GM10266 (cell line): ENCODE measurements around the gene TRIM38.
"Not testable (repeated sequence)": the region's sequence is repeated elsewhere in the genome, so short reads cannot be mapped to it uniquely, and the experiment has no call there.

ENCODE experiments used
- DNase-seq: peaks from one replicate; pipeline ENCODE4 v3.0.0; 2012; ENCODE audit errors: extremely low spot score
- TF ChIP-seq, protein P1 (sequence below): IDR thresholded peaks from 2 replicates; pipeline ENCODE4 v1.5.1; 2012; ENCODE audit warnings: mild to moderate bottlenecking, low read depth; ENCODE audit not compliant: control insufficient read depth, insufficient read depth; ENCODE audit errors: missing control alignments

Gene TRIM38

GRCh38 chr6:25943887-25944286 lies 18.7 kb upstream of the TRIM38 start:
- DNase-seq: no peak
- TF ChIP-seq, protein P1, sequence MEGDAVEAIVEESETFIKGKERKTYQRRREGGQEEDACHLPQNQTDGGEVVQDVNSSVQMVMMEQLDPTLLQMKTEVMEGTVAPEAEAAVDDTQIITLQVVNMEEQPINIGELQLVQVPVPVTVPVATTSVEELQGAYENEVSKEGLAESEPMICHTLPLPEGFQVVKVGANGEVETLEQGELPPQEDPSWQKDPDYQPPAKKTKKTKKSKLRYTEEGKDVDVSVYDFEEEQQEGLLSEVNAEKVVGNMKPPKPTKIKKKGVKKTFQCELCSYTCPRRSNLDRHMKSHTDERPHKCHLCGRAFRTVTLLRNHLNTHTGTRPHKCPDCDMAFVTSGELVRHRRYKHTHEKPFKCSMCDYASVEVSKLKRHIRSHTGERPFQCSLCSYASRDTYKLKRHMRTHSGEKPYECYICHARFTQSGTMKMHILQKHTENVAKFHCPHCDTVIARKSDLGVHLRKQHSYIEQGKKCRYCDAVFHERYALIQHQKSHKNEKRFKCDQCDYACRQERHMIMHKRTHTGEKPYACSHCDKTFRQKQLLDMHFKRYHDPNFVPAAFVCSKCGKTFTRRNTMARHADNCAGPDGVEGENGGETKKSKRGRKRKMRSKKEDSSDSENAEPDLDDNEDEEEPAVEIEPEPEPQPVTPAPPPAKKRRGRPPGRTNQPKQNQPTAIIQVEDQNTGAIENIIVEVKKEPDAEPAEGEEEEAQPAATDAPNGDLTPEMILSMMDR: no peak

DNA sequence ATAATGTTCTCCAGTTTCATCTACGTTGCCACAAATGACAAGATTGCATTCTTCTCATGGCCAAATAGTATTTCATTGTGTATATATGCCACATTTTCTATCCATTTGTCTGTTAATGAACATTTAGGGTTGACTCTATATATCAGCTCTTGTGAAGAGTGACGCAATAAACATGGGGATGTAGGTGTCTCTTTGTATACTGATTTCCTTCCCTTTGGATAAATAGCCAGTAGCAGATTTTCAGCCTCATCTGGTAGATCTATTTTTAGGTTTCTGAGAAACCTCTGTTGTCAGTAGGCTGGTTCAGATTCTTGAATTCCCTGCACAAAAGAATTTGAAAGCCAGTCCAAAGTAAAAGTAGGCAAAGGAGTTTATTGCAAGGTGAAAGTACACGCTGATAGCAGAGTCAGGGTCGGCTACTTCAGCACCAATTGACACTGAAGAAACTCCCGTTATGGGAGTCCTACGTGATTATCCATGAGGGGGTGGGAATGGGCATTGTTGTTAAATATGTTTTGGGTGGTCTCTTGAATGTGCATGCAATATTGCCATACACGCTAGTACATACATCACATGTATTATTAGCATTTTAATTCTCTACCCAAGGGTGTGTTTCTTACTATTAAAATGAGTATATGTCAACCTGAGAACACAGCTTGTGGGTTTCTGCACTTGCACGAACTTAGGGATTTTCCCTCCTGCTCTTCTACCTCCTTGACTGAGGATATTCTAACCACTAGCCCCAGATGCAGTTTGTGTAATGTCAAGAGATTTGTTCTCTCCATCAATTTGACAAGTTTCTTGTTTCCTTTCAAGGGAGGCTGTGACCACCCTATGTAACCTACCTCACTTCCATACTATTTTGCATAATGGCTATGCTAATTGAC lies 17.7 kb upstream of the TRIM38 start:
- TF ChIP-seq, protein P1: no peak
- DNase-seq: peak; percentile 46

GRCh38 chr6:25945738-25946137 lies 16.9 kb upstream of the TRIM38 start:
- not testable (repeated sequence) for DNase-seq

DNA sequence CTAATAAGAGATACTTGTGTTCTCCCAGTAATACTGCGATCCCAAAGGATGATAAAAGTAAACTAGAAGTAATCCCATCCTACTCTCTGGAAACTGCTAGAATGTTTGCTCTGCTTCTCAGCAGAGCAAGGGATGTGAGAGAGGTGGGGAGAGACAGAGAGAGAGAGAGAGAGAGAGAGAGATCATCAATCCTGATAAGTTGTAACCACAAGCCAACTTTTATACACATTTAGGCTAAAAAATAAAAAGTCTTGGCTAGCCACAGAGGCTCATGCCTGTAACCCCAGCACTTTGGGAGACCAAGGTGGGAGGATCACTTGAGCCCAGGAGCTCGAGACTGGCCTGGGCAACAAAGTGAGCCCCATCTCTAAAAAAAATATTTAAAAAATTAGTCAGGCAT lies 16.0 kb upstream of the TRIM38 start:
- TF ChIP-seq, protein P1: no peak
- no peak for DNase-seq

- DNase-seq: not testable (repeated sequence)
These were observed 15.1 kb upstream of the TRIM38 start for GRCh38 chr6:25947492-25947891.

DNA sequence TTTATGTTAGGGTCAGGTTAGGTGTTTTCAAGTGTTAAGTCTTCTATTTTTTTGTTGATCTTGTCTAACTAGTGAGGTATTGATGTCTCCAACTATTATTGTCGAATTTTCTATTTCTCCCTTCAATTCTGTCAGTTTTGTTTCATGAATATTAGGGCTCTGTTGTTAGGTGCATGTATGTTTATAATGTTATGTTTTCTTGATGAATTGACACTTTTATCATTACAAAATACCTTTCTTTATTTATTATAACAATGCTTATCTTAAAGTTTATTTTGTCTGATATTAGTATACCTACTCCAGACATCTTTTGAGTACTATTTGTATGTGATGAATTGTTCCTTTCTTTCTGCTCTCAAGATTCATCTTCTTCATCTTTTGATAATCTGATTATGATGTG lies 12.9 kb upstream of the TRIM38 start:
- DNase-seq: no peak
- TF ChIP-seq, protein P1: no peak

DNA sequence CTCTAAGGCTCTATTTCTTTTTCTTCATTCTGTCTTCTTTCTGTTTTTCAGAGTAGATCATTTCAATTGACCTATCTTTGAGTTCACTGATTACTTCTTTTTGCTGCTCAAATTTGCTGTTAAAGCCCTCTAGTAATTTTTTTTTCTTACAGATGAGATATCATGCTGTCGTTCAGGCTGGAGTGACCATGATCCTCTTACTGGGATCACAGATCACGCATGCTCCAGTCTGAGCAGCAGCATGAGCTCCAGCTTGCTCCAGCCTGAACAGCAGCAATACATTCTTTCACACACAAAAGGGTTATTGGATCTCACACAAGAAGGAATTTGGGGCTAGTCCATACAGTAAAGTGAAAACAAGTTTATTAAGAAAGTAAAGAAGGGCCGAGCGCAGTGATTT lies 12.3 kb upstream of the TRIM38 start:
- DNase-seq: no peak
- TF ChIP-seq, protein P1: no peak

GRCh38 chr6:25951296-25952032 lies 11.1 kb upstream of the TRIM38 start:
- DNase-seq: no peak
- TF ChIP-seq, protein P1: no peak
